ENCODE results near the gene RASGRP2.
A peak's percentile ranks its signal among the peaks of the same experiment; 100 is the strongest.

RASGRP2 gene

DNA sequence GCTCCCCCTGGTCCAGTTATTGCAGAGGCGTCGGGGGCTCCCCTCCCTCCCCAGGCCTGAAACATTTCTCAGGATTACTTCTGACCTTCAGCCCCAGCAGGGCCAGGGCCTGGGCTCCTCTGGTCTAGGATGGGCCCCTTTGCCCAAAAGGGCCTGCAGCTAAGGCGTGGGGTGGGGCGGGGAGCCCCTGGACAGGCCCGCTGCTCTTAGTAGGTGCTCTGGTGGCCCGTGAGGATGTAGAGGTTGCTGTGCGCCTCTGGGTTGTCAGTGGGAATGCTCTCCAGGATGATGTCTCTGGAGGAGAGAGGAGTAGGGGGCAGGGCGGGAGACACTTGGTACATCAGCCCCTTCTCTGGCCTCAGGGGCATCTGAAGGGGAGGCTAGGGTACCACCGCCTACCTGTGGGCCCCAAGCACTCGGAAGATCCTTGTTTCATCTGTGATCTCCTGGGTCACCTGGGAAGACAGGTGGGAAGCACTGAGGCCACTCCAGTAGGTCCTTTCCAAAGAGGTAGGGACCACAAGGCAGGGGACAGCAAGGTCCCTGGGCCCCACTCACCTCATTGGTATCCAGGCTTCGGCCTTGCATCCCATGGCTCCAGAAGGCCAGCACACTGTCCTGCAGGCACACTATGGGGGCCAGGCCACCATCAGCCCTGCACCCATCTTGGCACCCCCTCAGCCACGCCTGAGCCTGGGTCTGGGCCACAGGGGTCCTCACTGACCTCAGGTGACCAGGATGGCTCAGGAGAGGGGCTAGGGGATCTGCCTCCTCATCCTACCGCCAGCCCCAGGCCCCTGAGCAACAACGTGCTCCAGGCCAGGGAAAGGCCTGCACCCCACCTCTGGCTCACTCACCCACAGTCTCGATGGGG, 45.6 kb upstream of the RASGRP2 start:
- Histone ChIP-seq H3K4me1 (no peaks in the 10 kb centered on the region), H2AFZ (no peak overlapping the region), H3K9ac (no peak overlapping the region), H3K9me3 (ENCODE audit: control insufficient read depth, low read length) (no peaks in the 10 kb centered on the region), H3K27me3 (ENCODE audit: control insufficient read depth, insufficient read depth, low read length) (no peaks in the 10 kb centered on the region), H3K36me3 (ENCODE audit: control insufficient read depth, insufficient read depth, low read length) (no peaks in the 10 kb centered on the region), H3K27ac (no peak overlapping the region), H3K79me2 (no peaks in the 10 kb centered on the region), H3K4me3 (ENCODE audit: low read depth, low read length) (no peak overlapping the region), H3K4me2 (ENCODE audit: low read length) (no peak overlapping the region)
- TF ChIP-seq, protein P1, sequence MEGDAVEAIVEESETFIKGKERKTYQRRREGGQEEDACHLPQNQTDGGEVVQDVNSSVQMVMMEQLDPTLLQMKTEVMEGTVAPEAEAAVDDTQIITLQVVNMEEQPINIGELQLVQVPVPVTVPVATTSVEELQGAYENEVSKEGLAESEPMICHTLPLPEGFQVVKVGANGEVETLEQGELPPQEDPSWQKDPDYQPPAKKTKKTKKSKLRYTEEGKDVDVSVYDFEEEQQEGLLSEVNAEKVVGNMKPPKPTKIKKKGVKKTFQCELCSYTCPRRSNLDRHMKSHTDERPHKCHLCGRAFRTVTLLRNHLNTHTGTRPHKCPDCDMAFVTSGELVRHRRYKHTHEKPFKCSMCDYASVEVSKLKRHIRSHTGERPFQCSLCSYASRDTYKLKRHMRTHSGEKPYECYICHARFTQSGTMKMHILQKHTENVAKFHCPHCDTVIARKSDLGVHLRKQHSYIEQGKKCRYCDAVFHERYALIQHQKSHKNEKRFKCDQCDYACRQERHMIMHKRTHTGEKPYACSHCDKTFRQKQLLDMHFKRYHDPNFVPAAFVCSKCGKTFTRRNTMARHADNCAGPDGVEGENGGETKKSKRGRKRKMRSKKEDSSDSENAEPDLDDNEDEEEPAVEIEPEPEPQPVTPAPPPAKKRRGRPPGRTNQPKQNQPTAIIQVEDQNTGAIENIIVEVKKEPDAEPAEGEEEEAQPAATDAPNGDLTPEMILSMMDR (IDR thresholded peaks at IDR 0.05), result no peak

DNA sequence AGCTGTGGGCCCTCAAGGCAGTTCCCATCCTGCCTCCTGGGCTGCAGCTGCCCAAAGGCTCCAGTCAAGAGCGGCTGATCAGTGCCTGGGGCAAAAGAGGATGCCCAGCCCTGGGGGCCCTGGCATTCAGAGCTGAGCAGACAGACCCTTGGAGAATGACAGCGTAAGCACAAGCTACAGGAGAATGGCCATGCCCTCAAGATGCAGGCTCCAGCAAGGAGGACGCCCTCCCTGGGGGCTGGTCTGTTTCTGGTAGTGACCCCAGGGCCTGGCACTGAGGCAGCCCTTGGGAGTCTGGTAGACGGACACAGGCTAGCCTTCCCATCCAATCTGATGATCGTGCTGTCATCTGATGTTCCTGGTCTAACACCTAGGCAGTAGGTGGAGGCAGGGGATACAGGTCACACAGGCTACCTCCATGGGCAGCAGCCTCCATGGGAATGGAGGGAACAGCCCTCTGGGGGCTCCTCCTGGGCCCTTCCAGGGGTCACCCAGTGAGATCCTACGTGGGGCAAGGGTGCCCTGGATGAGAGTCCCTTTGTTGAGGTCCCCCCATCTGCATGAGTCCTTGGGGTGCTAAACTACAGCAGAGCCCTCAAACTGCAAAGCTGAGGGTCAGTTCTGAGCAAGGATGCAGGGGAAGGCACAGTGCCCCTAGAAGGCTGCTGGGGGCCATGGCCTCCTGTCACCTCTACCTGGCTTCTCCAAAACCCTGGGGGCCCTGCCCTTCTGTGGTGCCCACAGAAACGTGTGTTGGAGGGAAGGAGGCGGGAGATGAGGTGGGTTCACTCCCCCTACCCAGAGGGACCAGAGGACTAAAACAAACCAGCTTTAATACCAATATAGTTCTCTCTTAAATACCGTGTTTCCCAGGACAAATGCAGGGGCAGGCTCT, 44.6 kb upstream of the RASGRP2 start:
- no peak overlapping the region for H3K4me3 ChIP-seq (ENCODE audit: low read depth, low read length)
- no peaks in the 10 kb centered on the region for H3K4me1 ChIP-seq
- H3K9ac ChIP-seq, result no peak overlapping the region
- no peaks in the 10 kb centered on the region for H3K36me3 ChIP-seq (ENCODE audit: control insufficient read depth, insufficient read depth, low read length)
- TF ChIP-seq, protein P1 (IDR thresholded peaks at IDR 0.05), result no peak
- no peak overlapping the region for H2AFZ ChIP-seq
- H3K9me3 ChIP-seq (ENCODE audit: control insufficient read depth, low read length), result no peaks in the 10 kb centered on the region
- no peak overlapping the region for H3K27ac ChIP-seq
- H3K79me2 ChIP-seq, result no peaks in the 10 kb centered on the region
- no peaks in the 10 kb centered on the region for H3K27me3 ChIP-seq (ENCODE audit: control insufficient read depth, insufficient read depth, low read length)
- H3K4me2 ChIP-seq (ENCODE audit: low read length), result no peak overlapping the region

DNA sequence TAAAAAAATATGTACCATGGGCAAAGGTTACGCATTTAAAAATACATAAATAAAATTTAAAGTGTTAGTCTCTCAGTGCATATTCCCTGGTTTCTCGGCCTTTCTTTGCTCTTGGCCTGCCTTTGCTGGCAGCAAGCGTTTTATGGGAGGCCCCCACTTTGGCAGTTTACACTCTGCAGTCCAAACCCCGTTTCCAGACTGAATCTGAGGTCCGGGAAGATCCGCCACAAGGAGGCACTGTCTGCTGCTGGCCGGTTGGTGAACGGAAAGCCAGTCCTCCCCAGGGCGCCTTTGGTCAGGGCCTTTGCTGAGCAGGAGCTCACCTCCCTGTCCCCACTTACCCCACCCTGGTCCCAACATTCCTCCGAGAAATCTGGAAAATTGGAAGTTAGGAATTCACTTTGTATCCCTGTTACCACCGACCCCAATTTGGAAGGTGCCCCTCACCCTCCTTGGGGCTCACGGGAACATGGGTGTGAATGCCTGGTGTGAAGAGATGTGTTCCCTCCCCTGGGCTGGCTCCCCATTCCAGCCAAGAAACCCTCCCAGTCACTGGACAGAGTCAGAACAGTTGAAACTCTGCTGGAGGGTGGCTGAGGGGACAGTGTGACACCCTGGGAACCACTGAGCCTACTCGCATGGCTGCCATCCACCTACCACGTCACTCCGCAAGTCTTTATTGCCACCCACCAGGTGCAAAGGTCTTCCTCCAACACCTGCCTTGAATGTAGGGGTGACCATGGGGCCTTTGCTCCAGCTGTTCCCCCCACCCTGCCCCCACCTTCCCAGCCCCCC, 43.8 kb upstream of the RASGRP2 start:
- TF ChIP-seq, protein P1 (IDR thresholded peaks at IDR 0.05), result peak; percentile 45
- no peaks in the 10 kb centered on the region for H3K4me1 ChIP-seq
- H3K4me2 ChIP-seq (ENCODE audit: low read length), result no peak overlapping the region
- H3K27me3 ChIP-seq (ENCODE audit: control insufficient read depth, insufficient read depth, low read length), result no peaks in the 10 kb centered on the region
- no peak overlapping the region for H3K9ac ChIP-seq
- no peaks in the 10 kb centered on the region for H3K9me3 ChIP-seq (ENCODE audit: control insufficient read depth, low read length)
- no peaks in the 10 kb centered on the region for H3K36me3 ChIP-seq (ENCODE audit: control insufficient read depth, insufficient read depth, low read length)
- no peak overlapping the region for H2AFZ ChIP-seq
- no peak overlapping the region for H3K27ac ChIP-seq
- no peaks in the 10 kb centered on the region for H3K79me2 ChIP-seq
- H3K4me3 ChIP-seq (ENCODE audit: low read depth, low read length), result no peak overlapping the region

DNA sequence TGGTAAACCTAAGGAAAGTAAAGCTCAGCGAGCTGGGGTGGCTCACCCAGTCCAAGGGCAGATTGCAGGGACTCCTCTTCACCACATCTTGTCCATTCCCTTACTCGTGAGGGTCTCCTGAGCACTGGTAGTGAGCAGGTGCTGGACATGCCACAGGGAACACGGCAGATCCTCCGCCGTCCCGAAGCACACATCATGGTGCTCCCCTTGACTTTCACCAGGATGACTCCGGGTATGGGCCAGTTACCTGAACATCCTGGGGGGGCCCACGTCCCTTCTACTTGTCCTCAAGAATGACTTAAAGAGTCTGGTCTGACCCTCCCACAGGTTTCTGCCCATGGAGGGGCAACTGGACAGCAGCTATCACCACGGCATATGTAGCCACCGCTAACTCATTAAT, 42.4 kb upstream of the RASGRP2 start:
- no peaks in the 10 kb centered on the region for H3K4me1 ChIP-seq
- H3K27ac ChIP-seq, result no peak overlapping the region
- TF ChIP-seq, protein P1 (IDR thresholded peaks at IDR 0.05), result no peak
- H3K27me3 ChIP-seq (ENCODE audit: control insufficient read depth, insufficient read depth, low read length), result no peaks in the 10 kb centered on the region
- H3K9me3 ChIP-seq (ENCODE audit: control insufficient read depth, low read length), result no peaks in the 10 kb centered on the region
- no peak overlapping the region for H3K9ac ChIP-seq
- no peaks in the 10 kb centered on the region for H3K79me2 ChIP-seq
- H3K36me3 ChIP-seq (ENCODE audit: control insufficient read depth, insufficient read depth, low read length), result no peaks in the 10 kb centered on the region
- H3K4me3 ChIP-seq (ENCODE audit: low read depth, low read length), result no peak overlapping the region
- no peak overlapping the region for H2AFZ ChIP-seq
- H3K4me2 ChIP-seq (ENCODE audit: low read length), result no peak overlapping the region
